Adrenal gland (tissue), 5 donors: Measurements from ENCODE around the gene CDK16.

Source experiments
- CTCF ChIP-seq, 6 experiments: fragments of 450-650 bp in 4 of 6; fragments of 200-600 bp in 2 of 6; sonication (generic) in 1 of 6; IDR thresholded peaks; 1 replicate in 5 of 6; 2 replicates in 1 of 6; pipeline versions ENCODE4 v1.5.1 to v1.8.0; 2016 to 2021; ENCODE audit warnings: antibody characterized with exemption in 6 of 6, mild to moderate bottlenecking in 2 of 6, moderate library complexity in 1 of 6
- POLR2A ChIP-seq, 2 donors: fragments of 450-650 bp; IDR thresholded peaks; one replicate each; pipeline ENCODE4 v1.6.1; 2017; ENCODE audit warnings: antibody characterized with exemption in 2 of 2, mild to moderate bottlenecking in 2 of 2, moderate library complexity in 1 of 2
- donor health status: DM: no; HTN: no; CAD: no.

GRCh38 chrX:47197526-47197925, 21.0 kb upstream of the CDK16 start:
- TF ChIP-seq POLR2A (IDR thresholded peaks at IDR 0.05) (no peak), CTCF (IDR thresholded peaks at IDR 0.05) (no peak)
